HepG2 (cell line): ENCODE measurements around the gene EMILIN3. TPM values are rescaled to one million over a fixed set of nuclear protein-coding genes. Genes with fewer than 3 reads are reported as not detected.
A peak's percentile ranks its signal among the peaks of the same experiment; 100 is the strongest.

Experiments
- BCL3 ChIP-seq: sonication (generic); formaldehyde crosslinking; IDR thresholded peaks from 2 replicates; pipeline ENCODE4 v1.5.1; 2020; ENCODE audit warnings: mild to moderate bottlenecking, missing genetic modification reagents, moderate library complexity
- CENPBD1 ChIP-seq: sonication (generic); formaldehyde crosslinking; IDR thresholded peaks from 2 replicates; pipeline ENCODE4 v1.8.0; 2022; ENCODE audit warnings: missing genetic modification reagents, low read depth, mild to moderate bottlenecking, borderline replicate concordance
- DPF2 ChIP-seq: sonication (generic); formaldehyde crosslinking; IDR thresholded peaks from 2 replicates; pipeline ENCODE4 v1.4.0; 2020; ENCODE audit warnings: mild to moderate bottlenecking, low read depth, missing genetic modification reagents, borderline replicate concordance
- HDAC2 ChIP-seq: sonication (generic); formaldehyde crosslinking; IDR thresholded peaks from 2 replicates; pipeline ENCODE4 v1.4.0; 2020; ENCODE audit warnings: missing genetic modification reagents
- HNRNPL ChIP-seq: fragments of 200-400 bp; formaldehyde crosslinking; IDR thresholded peaks from 2 replicates; pipeline ENCODE4 v1.6.1; 2017; ENCODE audit warnings: mild to moderate bottlenecking, low read depth, low read length
- KLF6 ChIP-seq: IDR thresholded peaks from 2 replicates; pipeline ENCODE4 v1.8.0; 2016; ENCODE audit warnings: missing biosample characterization, missing genetic modification reagents
- LCORL ChIP-seq, 2 experiments: fragments of 450-650 bp in 1 of 2; sonication (generic) in 1 of 2; formaldehyde crosslinking in 1 of 2; IDR thresholded peaks; 2 replicates each; pipeline versions ENCODE4 v1.5.0 to v1.6.1; 2017 to 2020; ENCODE audit warnings: antibody characterized with exemption in 1 of 2, missing genetic modification reagents in 1 of 2
- PAWR ChIP-seq: sonication (generic); formaldehyde crosslinking; IDR thresholded peaks from 2 replicates; pipeline ENCODE4 v1.4.0; 2020; ENCODE audit warnings: missing genetic modification reagents, mild to moderate bottlenecking, borderline replicate concordance
- PAX8 ChIP-seq: sonication (generic); formaldehyde crosslinking; IDR thresholded peaks from 2 replicates; pipeline ENCODE4 v1.8.0; 2022; ENCODE audit warnings: mild to moderate bottlenecking, missing genetic modification reagents, borderline replicate concordance
- RAD21 ChIP-seq: fragments of 450-650 bp; formaldehyde crosslinking; IDR thresholded peaks from 2 replicates; pipeline ENCODE4 v1.5.0; 2020; ENCODE audit warnings: mild to moderate bottlenecking
- RFXANK ChIP-seq: IDR thresholded peaks from 2 replicates; pipeline ENCODE4 v1.6.1; 2016
- SPEN ChIP-seq: sonication (generic); formaldehyde crosslinking; IDR thresholded peaks from 2 replicates; pipeline ENCODE4 v1.5.1; 2020; ENCODE audit warnings: low read depth, mild to moderate bottlenecking, missing genetic modification reagents
- TSC22D2 ChIP-seq: sonication (generic); formaldehyde crosslinking; IDR thresholded peaks from 2 replicates; pipeline ENCODE4 v1.5.1; 2020; ENCODE audit warnings: missing genetic modification reagents, mild to moderate bottlenecking, borderline replicate concordance
- ZNF264 ChIP-seq: sonication (generic); formaldehyde crosslinking; IDR thresholded peaks from 2 replicates; pipeline ENCODE4 v1.4.0; 2020; ENCODE audit warnings: missing genetic modification reagents
- ZNF282 ChIP-seq: fragments of 450-650 bp; IDR thresholded peaks from 2 replicates; pipeline ENCODE4 v1.6.1; 2018; ENCODE audit not compliant: partially characterized antibody
- ZNF343 ChIP-seq: sonication (generic); formaldehyde crosslinking; IDR thresholded peaks from 2 replicates; pipeline ENCODE4 v1.4.0; 2020; ENCODE audit warnings: mild to moderate bottlenecking, missing genetic modification reagents
- ZNF749 ChIP-seq: sonication (generic); formaldehyde crosslinking; IDR thresholded peaks from 2 replicates; pipeline ENCODE4 v1.8.0; 2022; ENCODE audit warnings: mild to moderate bottlenecking, missing genetic modification reagents, moderate library complexity, borderline replicate concordance
- ZNF792 ChIP-seq: IDR thresholded peaks from 2 replicates; pipeline ENCODE4 v1.6.1; 2016
- ZSCAN21 ChIP-seq: sonication (generic); formaldehyde crosslinking; IDR thresholded peaks from 2 replicates; pipeline ENCODE4 v1.8.0; 2022; ENCODE audit warnings: mild to moderate bottlenecking, missing genetic modification reagents, moderate library complexity, borderline replicate concordance
- polyA plus RNA-seq, 8 experiments: library from polyadenylated mRNA; depleted of rRNA in 3 of 8; stranded (reverse) in 7 of 8; unstranded in 1 of 8; fragments of >200 nt; fragmentation: Illumina TruSeq in 4 of 8; extraction: Trizol in 4 of 8; gene quantifications; 2 replicates each; pipeline versions ENCODE4 v1.2.1 to v1.2.3, GENCODE V29; 2011 to 2016; ENCODE audit warnings: low read depth in 4 of 8, missing spikeins in 1 of 8, mixed read lengths in 1 of 8; ENCODE audit not compliant: insufficient read depth in 1 of 8
- total RNA-seq, 5 experiments: library from RNA; depleted of rRNA; stranded (reverse); fragments of >200 nt; fragmentation: Illumina TruSeq; extraction: Trizol; gene quantifications; 2 replicates each; pipeline ENCODE4 v1.2.3, GENCODE V29; 2016; ENCODE audit warnings: low read depth in 1 of 5
- TF ChIP-seq, protein P1 (sequence below): sonication (generic); formaldehyde crosslinking; IDR thresholded peaks from 2 replicates; pipeline ENCODE4 v1.4.0; 2020; ENCODE audit warnings: mild to moderate bottlenecking, missing genetic modification reagents
- TF ChIP-seq, protein P2 (sequence below): IDR thresholded peaks from 2 replicates; pipeline ENCODE4 v1.6.1; 2016
- TF ChIP-seq, protein P3 (sequence below): sonication (generic); formaldehyde crosslinking; IDR thresholded peaks from 2 replicates; pipeline ENCODE4 v1.4.0; 2020; ENCODE audit warnings: mild to moderate bottlenecking, low read depth, missing genetic modification reagents

The EMILIN3 gene
- total and polyA plus RNA-seq, 2 of the 13 experiments (the other 11 are each of a cell fraction or from before 2014, with no cell fraction given): 0.25 to 0.29 TPM

DNA sequence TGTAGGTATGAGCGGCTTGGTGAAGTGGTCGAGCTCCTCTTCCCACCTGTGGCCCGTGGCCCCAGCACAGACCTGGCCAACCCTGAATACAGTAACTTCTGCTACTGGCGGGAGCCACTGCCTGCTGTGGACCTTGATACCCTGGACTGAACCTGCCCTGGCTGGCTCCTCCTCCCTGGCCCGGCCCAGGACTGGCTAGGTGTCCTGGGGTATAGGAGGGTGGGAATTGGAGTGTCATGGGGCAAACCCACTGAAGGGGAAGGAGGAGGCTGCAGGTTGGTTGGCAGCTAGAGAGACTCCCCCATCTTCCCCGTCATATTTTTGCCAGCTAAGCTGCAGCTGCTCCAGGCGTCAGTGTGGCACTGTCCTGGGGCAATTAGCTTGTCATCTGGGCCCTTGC lies 7.9 kb downstream of the EMILIN3 start (continued):
- TF ChIP-seq TSC22D2 (CRISPR knock-in tag): no peak
- no peak for TF ChIP-seq PAX8 (CRISPR knock-in tag)
- TF ChIP-seq, protein P1, sequence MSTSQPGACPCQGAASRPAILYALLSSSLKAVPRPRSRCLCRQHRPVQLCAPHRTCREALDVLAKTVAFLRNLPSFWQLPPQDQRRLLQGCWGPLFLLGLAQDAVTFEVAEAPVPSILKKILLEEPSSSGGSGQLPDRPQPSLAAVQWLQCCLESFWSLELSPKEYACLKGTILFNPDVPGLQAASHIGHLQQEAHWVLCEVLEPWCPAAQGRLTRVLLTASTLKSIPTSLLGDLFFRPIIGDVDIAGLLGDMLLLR: no peak
- TF ChIP-seq RAD21 (CRISPR knock-in tag): peak; percentile 45; the same call in 1 of the 2 replicates
- TF ChIP-seq HNRNPL: peak; percentile 72; the same call in 1 of the 2 replicates
- TF ChIP-seq ZNF264: 0 out of 2 replicates have a peak, but pooled peaks have one; percentile 32
- peak; percentile 25; the same call in 1 of the 2 replicates for TF ChIP-seq HDAC2 (CRISPR knock-in tag)
- TF ChIP-seq, protein P2, sequence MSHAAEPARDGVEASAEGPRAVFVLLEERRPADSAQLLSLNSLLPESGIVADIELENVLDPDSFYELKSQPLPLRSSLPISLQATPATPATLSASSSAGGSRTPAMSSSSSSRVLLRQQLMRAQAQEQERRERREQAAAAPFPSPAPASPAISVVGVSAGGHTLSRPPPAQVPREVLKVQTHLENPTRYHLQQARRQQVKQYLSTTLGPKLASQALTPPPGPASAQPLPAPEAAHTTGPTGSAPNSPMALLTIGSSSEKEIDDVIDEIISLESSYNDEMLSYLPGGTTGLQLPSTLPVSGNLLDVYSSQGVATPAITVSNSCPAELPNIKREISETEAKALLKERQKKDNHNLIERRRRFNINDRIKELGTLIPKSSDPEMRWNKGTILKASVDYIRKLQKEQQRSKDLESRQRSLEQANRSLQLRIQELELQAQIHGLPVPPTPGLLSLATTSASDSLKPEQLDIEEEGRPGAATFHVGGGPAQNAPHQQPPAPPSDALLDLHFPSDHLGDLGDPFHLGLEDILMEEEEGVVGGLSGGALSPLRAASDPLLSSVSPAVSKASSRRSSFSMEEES (CRISPR knock-in tag): no peak
- no peak for TF ChIP-seq ZNF282
- TF ChIP-seq BCL3 (CRISPR knock-in tag): no peak
- TF ChIP-seq CENPBD1: no peak
- TF ChIP-seq KLF6 (CRISPR knock-in tag): no peak
- TF ChIP-seq, protein P3, sequence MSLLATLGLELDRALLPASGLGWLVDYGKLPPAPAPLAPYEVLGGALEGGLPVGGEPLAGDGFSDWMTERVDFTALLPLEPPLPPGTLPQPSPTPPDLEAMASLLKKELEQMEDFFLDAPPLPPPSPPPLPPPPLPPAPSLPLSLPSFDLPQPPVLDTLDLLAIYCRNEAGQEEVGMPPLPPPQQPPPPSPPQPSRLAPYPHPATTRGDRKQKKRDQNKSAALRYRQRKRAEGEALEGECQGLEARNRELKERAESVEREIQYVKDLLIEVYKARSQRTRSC: no peak
- TF ChIP-seq ZSCAN21 (CRISPR knock-in tag): no peak
- no peak for TF ChIP-seq LCORL (IDR thresholded peaks at IDR 0.05)
- TF ChIP-seq LCORL (CRISPR knock-in tag; IDR thresholded peaks at IDR 0.05): peak; percentile 62; the same call in 1 of the 2 replicates
- no peak for TF ChIP-seq RFXANK (CRISPR knock-in tag)
- no peak for TF ChIP-seq PAWR
- TF ChIP-seq ZNF792 (CRISPR knock-in tag): no peak
- TF ChIP-seq SPEN (CRISPR knock-in tag): peak; percentile 49; the same call in 1 of the 2 replicates
- TF ChIP-seq ZNF749 (CRISPR knock-in tag): no peak
- no peak for TF ChIP-seq ZNF343
- TF ChIP-seq DPF2 (CRISPR knock-in tag): no peak
